K562 (cell line): Measurements from ENCODE around the gene CDYL. TPM values are rescaled to one million over a fixed set of nuclear protein-coding genes. Genes with fewer than 3 reads are reported as not detected.

Source experiments
- CHD1 ChIP-seq: fragments of 200-600 bp; sonication (generic); IDR thresholded peaks from one replicate; pipeline ENCODE4 v1.6.1; 2012; ENCODE audit warnings: mild to moderate bottlenecking, moderate library complexity, low read length, inconsistent platforms
- CREB1 ChIP-seq, 2 experiments: sonication (generic) in 1 of 2; formaldehyde crosslinking in 1 of 2; IDR thresholded peaks; 2 replicates each; pipeline versions ENCODE4 v1.6.1 to v1.8.0; 2012 to 2022; ENCODE audit warnings: inconsistent platforms in 1 of 2, mild to moderate bottlenecking in 1 of 2, missing genetic modification reagents in 1 of 2, moderate library complexity in 1 of 2
- ESRRA ChIP-seq: fragments of 450-650 bp; IDR thresholded peaks from 2 replicates; pipeline ENCODE4 v1.6.1; 2014; ENCODE audit warnings: low read depth, mild to moderate bottlenecking, moderate library complexity, borderline replicate concordance
- FIP1L1 ChIP-seq: fragments of 200-400 bp; formaldehyde crosslinking; IDR thresholded peaks from 2 replicates; pipeline ENCODE4 v1.6.1; 2018; ENCODE audit warnings: mild to moderate bottlenecking, low read depth, low read length; ENCODE audit not compliant: poor library complexity, severe bottlenecking
- FOXP1 ChIP-seq: sonication (generic); formaldehyde crosslinking; IDR thresholded peaks from 2 replicates; pipeline ENCODE4 v1.8.0; 2022; ENCODE audit warnings: mild to moderate bottlenecking, missing genetic modification reagents
- JUND ChIP-seq, 2 experiments: IDR thresholded peaks; 2 replicates in 1 of 2; 3 replicates in 1 of 2; pipeline ENCODE4 v1.6.1; 2011; ENCODE audit warnings: borderline replicate concordance in 2 of 2, low read depth in 2 of 2, low read length in 2 of 2, improper control_type of control experiment in 1 of 2, missing biosample characterization in 1 of 2, missing genetic modification characterization in 1 of 2, missing genetic modification reagents in 1 of 2
- MAFG ChIP-seq: fragments of 450-650 bp; conservative IDR thresholded peaks from 2 replicates; pipeline ENCODE4 v1.6.1; 2016; ENCODE audit warnings: missing genetic modification characterization, missing compliant biosample characterization
- NEUROD1 ChIP-seq: fragments of 150-350 bp; IDR thresholded peaks from 2 replicates; pipeline ENCODE4 v1.6.1; 2014; ENCODE audit warnings: borderline replicate concordance, low read length, low read depth; ENCODE audit not compliant: partially characterized antibody
- PHB ChIP-seq: fragments of 250-450 bp; sonication (Bioruptor Pico); IDR thresholded peaks from 2 replicates; pipeline ENCODE4 v1.5.0; 2021
- SOX6 ChIP-seq: fragments of 450-650 bp; IDR thresholded peaks from 2 replicates; pipeline ENCODE4 v1.6.1; 2014; ENCODE audit warnings: mild to moderate bottlenecking
- TAF1 ChIP-seq: IDR thresholded peaks from 2 replicates; pipeline ENCODE4 v1.6.1; 2011; ENCODE audit warnings: mild to moderate bottlenecking, low read length, moderate library complexity; ENCODE audit not compliant: insufficient read depth, control insufficient read depth, severe bottlenecking; ENCODE audit errors: extremely low read depth
- TEAD4 ChIP-seq, 2 experiments: sonication (generic) in 1 of 2; formaldehyde crosslinking in 1 of 2; IDR thresholded peaks; 2 replicates each; pipeline versions ENCODE4 v1.6.1 to v1.8.0; 2012 to 2022; ENCODE audit warnings: borderline replicate concordance in 1 of 2, inconsistent platforms in 1 of 2, low read length in 1 of 2, mild to moderate bottlenecking in 1 of 2, missing genetic modification reagents in 1 of 2
- TRIM24 ChIP-seq, 2 experiments: fragments of 450-650 bp; IDR thresholded peaks; 2 replicates each; pipeline ENCODE4 v1.6.1; 2016
- ZBTB8A ChIP-seq: fragments of 450-650 bp; IDR thresholded peaks from 2 replicates; pipeline ENCODE4 v1.6.1; 2018; ENCODE audit warnings: mild to moderate bottlenecking, moderate library complexity; ENCODE audit not compliant: partially characterized antibody
- ZNF12 ChIP-seq: sonication (generic); formaldehyde crosslinking; IDR thresholded peaks from 2 replicates; pipeline ENCODE4 v1.4.0; 2020; ENCODE audit warnings: mild to moderate bottlenecking, missing genetic modification reagents
- ZNF140 ChIP-seq: fragments of 250-450 bp; sonication (Bioruptor Pico); IDR thresholded peaks from 2 replicates; pipeline ENCODE4 v1.8.0; 2021; ENCODE audit warnings: moderate library complexity, mild to moderate bottlenecking, inconsistent platforms
- ZNF143 ChIP-seq: sonication (generic); formaldehyde crosslinking; IDR thresholded peaks from 2 replicates; pipeline ENCODE4 v1.9.0; 2022; ENCODE audit warnings: mild to moderate bottlenecking, missing genetic modification reagents
- ZNF431 ChIP-seq: sonication (generic); formaldehyde crosslinking; IDR thresholded peaks from 2 replicates; pipeline ENCODE4 v1.8.0; 2022; ENCODE audit warnings: mild to moderate bottlenecking, missing genetic modification reagents
- ZNF507 ChIP-seq: conservative IDR thresholded peaks from 2 replicates; pipeline ENCODE4 v1.6.1; 2017; ENCODE audit warnings: missing genetic modification characterization, missing compliant biosample characterization
- ZNF77 ChIP-seq: fragments of 250-450 bp; sonication (Bioruptor Pico); IDR thresholded peaks from 2 replicates; pipeline ENCODE4 v1.5.0; 2020
- polyA plus RNA-seq, 8 experiments: library from polyadenylated mRNA; depleted of rRNA in 4 of 8; stranded (reverse) in 5 of 8; unstranded in 3 of 8; fragments of >200 nt; fragmentation: Nextera tagmentation in 2 of 8; fragmentation: Illumina TruSeq in 1 of 8; extraction: Ambion mirVana in 2 of 8; extraction: Trizol in 1 of 8; gene quantifications; 2 replicates each; pipeline versions ENCODE4 v1.2.1 to v1.2.3, GENCODE V29; 2011 to 2014; ENCODE audit warnings: inconsistent platforms in 1 of 8, missing spikeins in 1 of 8
- total RNA-seq, 7 experiments: library from RNA; depleted of rRNA in 6 of 7; stranded (reverse); fragments of >200 nt in 6 of 7; fragmentation: Illumina TruSeq in 2 of 7; extraction: Trizol in 2 of 7; gene quantifications; 2 replicates each; pipeline versions ENCODE4 v1.2.1 to v1.2.3, GENCODE V29; 2011 to 2021; ENCODE audit warnings: low replicate concordance in 1 of 7
- TF ChIP-seq, protein P1 (sequence below): fragments of 450-650 bp; formaldehyde crosslinking; IDR thresholded peaks from 2 replicates; pipeline ENCODE4 v1.4.0; 2020; ENCODE audit warnings: mild to moderate bottlenecking, moderate library complexity
- TF ChIP-seq, protein P2 (sequence below): sonication (generic); formaldehyde crosslinking; IDR thresholded peaks from 2 replicates; pipeline ENCODE4 v1.8.0; 2023; ENCODE audit warnings: mild to moderate bottlenecking, missing genetic modification reagents
- TF ChIP-seq, protein P3 (sequence below): IDR thresholded peaks from 2 replicates; pipeline ENCODE4 v1.6.1; 2012; ENCODE audit warnings: low read depth, low read length, improper control_type of control experiment, borderline replicate concordance

CDYL gene
- total and polyA plus RNA-seq, 9 of the 15 experiments (the other 6 are each of a cell fraction or from before 2014, with no cell fraction given): 8.1 to 45.8 (median 40.8) TPM

- TF ChIP-seq JUND (IDR thresholded peaks at IDR 0.05; ENCODE audit: borderline replicate concordance, low read depth, low read length) (peak; percentile 59; the same call in 1 of the 2 replicates), JUND (tag; IDR thresholded peaks at IDR 0.05; ENCODE audit: borderline replicate concordance, low read depth, low read length) (peak; percentile 78; the same call in 2 of the 3 replicates), TEAD4 (IDR thresholded peaks at IDR 0.05; ENCODE audit: low read length) (peak; percentile 96), TEAD4 (CRISPR knock-in tag; IDR thresholded peaks at IDR 0.05; ENCODE audit: borderline replicate concordance) (no peak), ZNF77 (no peak), ZBTB8A (no peak), ZNF507 (tag) (no peak), CHD1 (no peak), PHB (no peak), SOX6 (peak; percentile 88), MAFG (0 out of 2 replicates have a peak, but pooled peaks have one; percentile 35), ZNF12 (CRISPR knock-in tag) (no peak), TRIM24 (IDR thresholded peaks at IDR 0.05) (peak; percentile 72 to 86), TAF1 (no peak), FOXP1 (CRISPR knock-in tag) (no peak; the same call in 1 of the 2 replicates), ZNF140 (no peak), NEUROD1 (peak; percentile 48), ESRRA (peak; percentile 85; the same call in 1 of the 2 replicates), CREB1 (IDR thresholded peaks at IDR 0.05) (peak; percentile 55; the same call in 1 of the 2 replicates), CREB1 (CRISPR knock-in tag; IDR thresholded peaks at IDR 0.05) (no peak), ZNF431 (0 out of 2 replicates have a peak, but pooled peaks have one; percentile 24), ZNF143 (no peak), FIP1L1 (no peak)
- TF ChIP-seq, protein P1, sequence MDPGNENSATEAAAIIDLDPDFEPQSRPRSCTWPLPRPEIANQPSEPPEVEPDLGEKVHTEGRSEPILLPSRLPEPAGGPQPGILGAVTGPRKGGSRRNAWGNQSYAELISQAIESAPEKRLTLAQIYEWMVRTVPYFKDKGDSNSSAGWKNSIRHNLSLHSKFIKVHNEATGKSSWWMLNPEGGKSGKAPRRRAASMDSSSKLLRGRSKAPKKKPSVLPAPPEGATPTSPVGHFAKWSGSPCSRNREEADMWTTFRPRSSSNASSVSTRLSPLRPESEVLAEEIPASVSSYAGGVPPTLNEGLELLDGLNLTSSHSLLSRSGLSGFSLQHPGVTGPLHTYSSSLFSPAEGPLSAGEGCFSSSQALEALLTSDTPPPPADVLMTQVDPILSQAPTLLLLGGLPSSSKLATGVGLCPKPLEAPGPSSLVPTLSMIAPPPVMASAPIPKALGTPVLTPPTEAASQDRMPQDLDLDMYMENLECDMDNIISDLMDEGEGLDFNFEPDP (CRISPR knock-in tag): no peak
- TF ChIP-seq, protein P2, sequence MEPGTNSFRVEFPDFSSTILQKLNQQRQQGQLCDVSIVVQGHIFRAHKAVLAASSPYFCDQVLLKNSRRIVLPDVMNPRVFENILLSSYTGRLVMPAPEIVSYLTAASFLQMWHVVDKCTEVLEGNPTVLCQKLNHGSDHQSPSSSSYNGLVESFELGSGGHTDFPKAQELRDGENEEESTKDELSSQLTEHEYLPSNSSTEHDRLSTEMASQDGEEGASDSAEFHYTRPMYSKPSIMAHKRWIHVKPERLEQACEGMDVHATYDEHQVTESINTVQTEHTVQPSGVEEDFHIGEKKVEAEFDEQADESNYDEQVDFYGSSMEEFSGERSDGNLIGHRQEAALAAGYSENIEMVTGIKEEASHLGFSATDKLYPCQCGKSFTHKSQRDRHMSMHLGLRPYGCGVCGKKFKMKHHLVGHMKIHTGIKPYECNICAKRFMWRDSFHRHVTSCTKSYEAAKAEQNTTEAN (CRISPR knock-in tag): no peak
- TF ChIP-seq, protein P3, sequence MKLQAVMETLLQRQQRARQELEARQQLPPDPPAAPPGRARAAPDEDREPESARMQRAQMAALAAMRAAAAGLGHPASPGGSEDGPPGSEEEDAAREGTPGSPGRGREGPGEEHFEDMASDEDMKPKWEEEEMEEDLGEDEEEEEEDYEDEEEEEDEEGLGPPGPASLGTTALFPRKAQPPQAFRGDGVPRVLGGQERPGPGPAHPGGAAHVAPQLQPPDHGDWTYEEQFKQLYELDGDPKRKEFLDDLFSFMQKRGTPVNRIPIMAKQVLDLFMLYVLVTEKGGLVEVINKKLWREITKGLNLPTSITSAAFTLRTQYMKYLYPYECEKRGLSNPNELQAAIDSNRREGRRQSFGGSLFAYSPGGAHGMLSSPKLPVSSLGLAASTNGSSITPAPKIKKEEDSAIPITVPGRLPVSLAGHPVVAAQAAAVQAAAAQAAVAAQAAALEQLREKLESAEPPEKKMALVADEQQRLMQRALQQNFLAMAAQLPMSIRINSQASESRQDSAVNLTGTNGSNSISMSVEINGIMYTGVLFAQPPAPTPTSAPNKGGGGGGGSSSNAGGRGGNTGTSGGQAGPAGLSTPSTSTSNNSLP: peak; percentile 93
These were observed 48.4 kb upstream of the CDYL start (continued) for GRCh38 chr6:4727671-4728435.
